Adrenal gland (tissue), 12 donors: Measurements from ENCODE around the gene EVA1C. TPM values are rescaled to one million over a fixed set of nuclear protein-coding genes. Genes with fewer than 3 reads are reported as not detected.

Experiments used
- DNase-seq, 7 donors: peaks; one replicate each; pipeline ENCODE4 v3.0.0-alpha.2; 2019 to 2020
- H3K27ac ChIP-seq, 5 donors: fragments of 200-600 bp; sonication (generic) in 4 of 5; 1 replicate in 3 of 5; 2 replicates in 2 of 5; pipeline versions ENCODE4 v1.5.1 to v1.8.0; 2016 to 2020; ENCODE audit warnings: mild to moderate bottlenecking in 1 of 5
- H3K27me3 ChIP-seq: fragments of 200-600 bp; 2 replicates; pipeline ENCODE4 v1.8.0; 2021
- H3K36me3 ChIP-seq, 2 donors: fragments of 200-600 bp; replicated peaks in 1 of 2; 1 replicate in 1 of 2; 2 replicates in 1 of 2; pipeline versions ENCODE4 v1.5.1 to v1.8.0; 2018 to 2022
- H3K4me1 ChIP-seq, 2 donors: fragments of 200-600 bp; replicated peaks in 1 of 2; 1 replicate in 1 of 2; 2 replicates in 1 of 2; pipeline versions ENCODE4 v1.5.1 to v1.8.0; 2018 to 2021
- H3K4me3 ChIP-seq, 4 donors: fragments of 200-600 bp; sonication (generic) in 3 of 4; one replicate each; pipeline ENCODE4 v1.5.1; 2016 to 2018
- H3K9me3 ChIP-seq, 3 donors: fragments of 200-600 bp; sonication (generic) in 1 of 3; replicated peaks in 1 of 3; 1 replicate in 2 of 3; 2 replicates in 1 of 3; pipeline versions ENCODE4 v1.5.1 to v1.8.0; 2016 to 2021
- CTCF ChIP-seq, 6 experiments: fragments of 450-650 bp in 4 of 6; fragments of 200-600 bp in 2 of 6; sonication (generic) in 1 of 6; IDR thresholded peaks; 1 replicate in 5 of 6; 2 replicates in 1 of 6; pipeline versions ENCODE4 v1.5.1 to v1.8.0; 2016 to 2021; ENCODE audit warnings: antibody characterized with exemption in 6 of 6, mild to moderate bottlenecking in 2 of 6, moderate library complexity in 1 of 6
- POLR2A ChIP-seq, 2 donors: fragments of 450-650 bp; IDR thresholded peaks; one replicate each; pipeline ENCODE4 v1.6.1; 2017; ENCODE audit warnings: antibody characterized with exemption in 2 of 2, mild to moderate bottlenecking in 2 of 2, moderate library complexity in 1 of 2
- WGBS, 4 donors: extraction: QIAGEN DNeasy Blood & Tissue Kit in 2 of 4; methylation state at CpG; one replicate each; pipeline versions ENCODE4 v1.1.5 to v1.1.7; 2013 to 2017; 5-methylcytosine and 5-hydroxymethylcytosine counted together
- intact Hi-C, 2 donors: fragments of 100-400 bp; cut with DNase I; formaldehyde crosslinking; loops; one replicate each; pipeline versions ENCODE4 v1.14.1 to v1.15.0; 2022 to 2023
- polyA plus RNA-seq, 3 donors: library from polyadenylated mRNA; stranded (reverse); fragments of 200-250 nt in 2 of 3; fragments of 350-450 nt in 1 of 3; fragmentation: Illumina TruSeq in 1 of 3; extraction: RNeasy Lipid Tissue Mini Kit (QIAGEN cat#74804) in 1 of 3; gene quantifications; one replicate each; pipeline ENCODE4 v1.2.3, GENCODE V29; 2013 to 2014
- total RNA-seq, 9 donors: library from RNA; depleted of rRNA in 4 of 9; stranded (reverse); fragments of >200 nt in 4 of 9; fragments of 120-200 nt in 1 of 9; fragmentation: NEBNext Ultra II Directional in 1 of 9; extraction: Animal tissue kit (Norgen Biotek cat#: 25700) in 1 of 9; gene quantifications; one replicate each; pipeline versions ENCODE4 v1.1.0 to v1.2.4, GENCODE V29; 2013 to 2023
- donor health status: healthy with polysubstance abuse.
- donor health status: Bipolar disorder and iron deficiency.
- donor health status: DM: yes; HTN: yes; CAD: no.
- donor health status: DM: no; HTN: no; CAD: no.
- donor health status: DM: no; HTN: no; CAD: no.
- donor health status: DM: yes; HTN: yes; CAD: no.

The EVA1C gene
- total and polyA plus RNA-seq, 12 donors, result 0.94 to 33.2 (median 12.1) TPM

GRCh38 chr21:32452641-32453040 is 40.1 kb downstream of the EVA1C start:
- H3K9me3 ChIP-seq, result no peaks in the 10 kb centered on the region
- WGBS, 4 donors, result 93 to 96% (median 95%) methylated on average over 11 of the region's 11 CpGs
- H3K27ac ChIP-seq, result no peak overlapping the region
- intact Hi-C loops, result no loop called here
- H3K27me3 ChIP-seq, result no peaks in the 10 kb centered on the region
- no peak for TF ChIP-seq CTCF (IDR thresholded peaks at IDR 0.05)
- no peak for TF ChIP-seq POLR2A (IDR thresholded peaks at IDR 0.05)
- H3K36me3 ChIP-seq, result no peaks in the 10 kb centered on the region
- no peak for DNase-seq
- H3K4me3 ChIP-seq, result no peak overlapping the region
- peaks cover 6 to 16% of the 10 kb centered on the region in 2 donors for H3K4me1 ChIP-seq

- Histone ChIP-seq H3K4me1 (peaks cover 6 to 16% of the 10 kb centered on the region in 2 donors), H3K27me3 (no peaks in the 10 kb centered on the region), H3K27ac (no peak overlapping the region), H3K9me3 (no peaks in the 10 kb centered on the region), H3K36me3 (peaks cover 0 to 5% of the 10 kb centered on the region in 2 donors), H3K4me3 (no peak overlapping the region)
- no peak for DNase-seq
- no peak for TF ChIP-seq POLR2A (IDR thresholded peaks at IDR 0.05)
- TF ChIP-seq CTCF (IDR thresholded peaks at IDR 0.05), result no peak
- intact Hi-C loops, result no loop called here
- WGBS, 4 donors, result 76 to 88% (median 84%) methylated on average over 5 of the region's 5 CpGs
Observed at GRCh38 chr21:32455548-32455947, 43.0 kb downstream of the EVA1C start.

GRCh38 chr21:32456497-32456918 is 44.0 kb downstream of the EVA1C start:
- Histone ChIP-seq H3K4me3 (no peak overlapping the region), H3K9me3 (no peaks in the 10 kb centered on the region), H3K27ac (peak overlapping the region in 2 of 5 donors; percentile 18 to 56), H3K27me3 (no peaks in the 10 kb centered on the region), H3K36me3 (peaks cover 0 to 9% of the 10 kb centered on the region in 2 donors), H3K4me1 (peaks cover 6 to 16% of the 10 kb centered on the region in 2 donors)
- TF ChIP-seq POLR2A (IDR thresholded peaks at IDR 0.05) (no peak), CTCF (IDR thresholded peaks at IDR 0.05) (no peak)
- intact Hi-C loops, result no loop called here
- WGBS, 4 donors, result 23 to 60% (median 55%) methylated on average over 6 of the region's 6 CpGs
- peak in 2 of 7 donors; percentile 23 to 31 for DNase-seq

- peaks cover 0 to 9% of the 10 kb centered on the region in 2 donors for H3K36me3 ChIP-seq
- intact Hi-C loops, result no loop called here
Observed at GRCh38 chr21:32457360-32457840, 44.9 kb downstream of the EVA1C start.

More at GRCh38 chr21:32457360-32457840, 44.9 kb downstream of the EVA1C start:
- peak; percentile 22 to 74 (median 51) for DNase-seq
- peaks cover 6 to 16% of the 10 kb centered on the region in 2 donors for H3K4me1 ChIP-seq
- no peaks in the 10 kb centered on the region for H3K27me3 ChIP-seq
- H3K9me3 ChIP-seq, result no peaks in the 10 kb centered on the region
- peak overlapping the region in 2 of 5 donors; percentile 18 to 43 for H3K27ac ChIP-seq
- H3K4me3 ChIP-seq, result no peak overlapping the region
- 35 to 47% (median 38%) methylated on average over 9 of the region's 9 CpGs for WGBS, 4 donors
- no peak for TF ChIP-seq POLR2A (IDR thresholded peaks at IDR 0.05)
- TF ChIP-seq CTCF (IDR thresholded peaks at IDR 0.05), result no peak
